ENCODE data around the gene AKT3.

Gene AKT3

DNA sequence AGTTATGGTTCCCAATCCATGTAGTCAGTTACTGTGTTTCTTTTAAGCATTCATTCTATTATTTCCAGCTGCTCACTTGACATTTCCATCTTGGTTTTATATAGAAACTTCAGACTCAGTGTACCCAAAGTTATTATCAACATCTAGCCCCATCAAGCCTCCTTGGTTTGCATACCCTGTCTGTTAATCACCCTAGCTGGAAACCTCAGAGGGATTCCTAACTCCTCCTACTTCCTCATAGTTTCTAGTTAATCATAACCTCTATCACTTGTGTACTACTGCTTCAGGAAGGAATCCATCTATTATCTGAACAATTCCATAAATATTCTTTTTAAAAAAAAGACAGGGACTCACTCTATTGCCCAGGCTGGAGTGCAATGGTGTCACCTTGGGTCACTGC is 300.9 kb downstream of the AKT3 start:
- peak; percentile 78 for DNase-seq

DNA sequence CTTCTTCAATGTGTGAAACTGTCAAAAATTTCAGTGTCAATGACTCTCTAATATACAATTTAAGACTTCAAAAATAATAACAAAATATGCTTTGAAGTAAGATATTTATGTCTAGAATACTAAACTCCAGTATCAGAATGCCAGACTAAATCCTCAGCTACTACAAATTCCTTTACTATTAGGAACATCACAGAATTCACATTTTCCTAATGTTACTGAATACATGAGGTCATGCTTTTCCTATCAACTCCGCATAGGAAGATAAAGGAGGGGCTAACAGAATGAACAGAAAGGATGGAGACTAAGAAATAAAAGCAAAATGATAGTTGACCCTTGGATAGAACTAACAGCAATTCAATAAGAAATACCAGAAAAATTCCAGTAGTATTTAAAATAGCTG is 301.5 kb downstream of the AKT3 start:
- DNase-seq: peak; percentile 13

DNA sequence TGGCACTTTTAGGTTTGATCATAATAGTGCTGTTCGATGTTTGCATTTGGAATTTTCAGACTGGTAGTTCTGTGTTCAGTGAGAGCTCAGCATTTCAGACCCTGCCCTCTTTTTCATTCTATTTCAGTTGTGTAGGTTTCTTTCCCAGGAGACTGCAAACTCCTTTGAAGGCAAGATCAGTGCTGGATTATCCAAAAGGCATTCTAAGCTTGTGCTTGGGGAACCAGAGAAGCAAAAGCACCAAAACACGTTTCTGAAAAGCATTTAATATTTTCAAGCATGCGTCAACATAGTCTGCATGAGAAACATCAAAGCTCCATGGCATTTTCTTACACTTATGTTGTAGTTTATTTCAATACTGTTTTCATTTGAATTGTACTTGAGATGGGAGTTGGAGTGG is 302.2 kb downstream of the AKT3 start:
- no peak for DNase-seq

DNA sequence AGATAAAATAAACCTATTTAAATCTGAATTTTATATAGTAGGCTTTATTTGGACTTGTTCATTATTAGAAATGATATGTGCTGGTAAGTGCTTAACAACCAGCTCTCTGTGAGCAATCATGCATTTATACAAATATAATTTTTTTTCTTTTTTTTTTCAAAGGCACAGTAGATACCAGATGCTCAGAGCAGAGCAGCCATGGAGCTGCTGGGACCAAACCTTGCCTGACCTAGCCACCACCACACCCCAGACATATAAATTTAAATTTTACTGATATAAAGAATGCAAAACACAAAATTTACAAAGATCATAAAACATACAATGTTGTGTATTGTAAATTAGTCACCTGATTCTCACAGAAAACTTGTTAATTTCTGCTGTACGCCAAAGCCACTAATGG is 303.6 kb downstream of the AKT3 start:
- DNase-seq: no peak

DNA sequence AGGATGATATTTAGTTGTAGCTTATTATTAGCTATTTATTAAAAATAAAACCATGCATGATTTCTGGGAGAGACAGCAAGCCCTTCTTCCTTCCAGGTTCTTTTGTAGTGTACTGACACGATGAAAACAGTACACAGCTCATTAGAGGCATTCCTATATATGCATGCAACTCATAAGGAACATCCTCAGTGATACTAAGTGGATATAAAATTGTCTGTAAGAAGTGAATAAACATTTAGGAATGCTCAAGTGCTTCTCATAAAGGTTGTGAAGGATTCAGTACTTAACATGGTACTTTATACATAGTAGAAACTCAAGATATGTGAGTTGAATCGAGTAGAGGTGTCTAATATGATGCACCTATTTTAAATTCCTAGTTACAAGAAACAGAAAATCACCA is 306.5 kb downstream of the AKT3 start:
- peak; percentile 17 for DNase-seq

DNA sequence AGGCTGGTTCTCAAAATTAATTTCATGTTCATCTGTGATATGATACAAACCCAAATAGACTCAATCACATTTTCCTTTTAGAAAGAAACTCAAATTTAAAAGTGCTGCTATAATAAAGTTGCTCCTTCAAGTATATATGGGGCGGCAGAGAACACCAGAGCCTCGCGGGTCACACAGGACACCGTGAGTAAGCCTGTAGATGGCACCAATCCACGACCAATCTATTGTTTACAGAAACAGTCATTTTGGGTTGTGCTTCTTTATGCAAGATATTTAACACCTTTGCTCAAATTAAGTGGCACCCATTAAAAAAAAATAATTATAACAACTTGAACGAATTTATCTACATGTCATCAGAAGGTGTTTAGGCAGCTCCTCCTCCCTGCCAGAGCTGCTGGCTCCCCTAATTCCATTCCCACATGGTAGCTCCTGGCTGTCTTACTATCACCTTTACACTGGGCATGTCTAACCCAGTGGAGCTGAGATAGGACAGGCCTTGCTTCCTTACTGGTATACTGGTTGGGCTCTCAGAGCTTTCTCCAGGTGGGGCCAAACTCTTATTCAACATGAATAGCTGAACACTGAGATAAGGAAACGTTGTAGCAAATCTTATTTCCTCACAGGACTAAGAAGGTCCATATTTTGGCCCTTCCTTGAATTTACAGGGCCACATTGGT is 307.2 kb downstream of the AKT3 start:
- DNase-seq: no peak

DNA sequence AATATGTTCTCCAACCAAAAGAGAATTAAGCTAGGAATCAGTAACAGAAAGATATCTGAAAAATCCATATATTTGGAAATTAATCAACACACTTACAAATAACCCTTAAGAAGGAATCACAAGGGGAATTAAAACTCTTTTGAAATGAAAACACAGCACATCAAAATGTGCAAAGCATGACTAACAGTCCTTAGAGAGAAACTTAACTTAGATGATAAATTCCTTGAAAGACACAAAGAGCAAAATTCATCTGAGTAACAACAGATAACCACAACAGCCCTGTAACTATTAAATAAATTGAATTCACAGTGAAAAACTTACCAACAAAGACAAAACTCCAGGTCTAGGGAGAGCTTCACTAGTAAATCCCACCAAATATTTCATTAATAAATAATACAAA is 310.4 kb downstream of the AKT3 start:
- peak; percentile 5 for DNase-seq

DNA sequence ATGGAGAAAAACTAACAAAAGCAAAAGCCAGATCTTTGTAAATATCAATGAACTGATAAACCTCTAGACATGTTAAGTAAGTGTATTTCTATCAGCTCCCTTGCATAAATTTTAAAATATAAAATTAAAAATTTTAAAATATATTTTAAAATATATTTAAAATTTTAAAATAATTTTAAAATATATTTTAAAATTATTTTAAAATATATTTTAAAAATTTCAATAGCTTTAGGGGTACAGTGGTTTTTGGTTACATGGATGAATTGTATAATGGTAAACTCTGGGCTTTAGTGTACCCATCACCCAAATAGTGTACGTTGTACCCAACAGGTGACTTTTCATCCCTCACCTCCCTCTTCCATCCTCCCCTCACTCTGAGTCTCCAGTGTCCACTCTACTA is 315.0 kb downstream of the AKT3 start:
- DNase-seq: no peak

DNA sequence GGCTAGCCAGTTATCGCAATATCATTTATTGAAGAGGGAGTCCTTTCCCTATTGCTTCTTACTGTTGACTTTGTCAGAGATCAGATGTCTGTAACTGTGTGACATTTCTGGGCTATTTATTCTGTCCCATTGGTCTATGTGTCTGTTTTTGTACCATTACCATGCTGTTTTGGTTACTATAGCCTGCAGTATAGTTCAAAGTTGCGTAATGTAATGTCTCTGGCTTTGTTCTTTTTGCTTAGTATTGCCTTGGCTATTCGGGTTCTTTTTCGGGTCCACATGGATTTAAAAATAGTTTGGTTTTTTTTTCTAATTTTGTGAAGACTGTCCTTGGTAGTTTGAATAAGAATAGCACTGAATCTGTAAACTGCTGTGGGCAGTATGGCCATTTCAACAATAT is 320.5 kb downstream of the AKT3 start:
- no peak for DNase-seq

DNA sequence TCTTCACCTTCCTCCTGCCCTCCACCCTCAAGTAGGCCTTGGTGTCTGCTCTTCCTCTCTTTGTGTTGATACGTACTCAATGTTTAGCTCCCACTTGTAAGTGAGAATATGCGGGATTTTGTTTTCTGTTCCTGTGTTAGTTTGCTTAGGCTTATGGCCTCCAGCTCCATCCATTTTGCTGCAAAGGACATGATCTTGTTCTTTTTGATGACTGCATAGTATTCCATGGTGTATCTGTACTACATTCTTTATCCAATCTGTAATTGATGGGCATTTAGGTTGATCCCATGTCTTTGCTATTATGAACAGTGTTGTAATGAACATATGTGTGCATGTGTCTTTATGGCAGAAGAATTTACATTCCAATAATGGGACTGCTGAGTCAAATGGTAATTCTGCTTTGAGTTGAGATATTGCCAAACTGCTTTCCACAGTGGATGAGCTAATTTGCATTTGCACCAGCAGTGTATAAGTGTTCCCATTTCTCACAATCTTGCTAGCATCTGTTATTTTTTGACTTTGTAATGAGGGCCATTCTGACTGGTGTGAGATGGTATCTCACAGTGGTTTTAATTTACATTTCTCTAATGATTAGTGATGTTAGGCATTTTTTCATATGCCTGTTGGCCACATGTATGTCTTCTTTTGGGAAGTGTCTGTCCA is 321.5 kb downstream of the AKT3 start:
- peak; percentile 3 for DNase-seq

DNA sequence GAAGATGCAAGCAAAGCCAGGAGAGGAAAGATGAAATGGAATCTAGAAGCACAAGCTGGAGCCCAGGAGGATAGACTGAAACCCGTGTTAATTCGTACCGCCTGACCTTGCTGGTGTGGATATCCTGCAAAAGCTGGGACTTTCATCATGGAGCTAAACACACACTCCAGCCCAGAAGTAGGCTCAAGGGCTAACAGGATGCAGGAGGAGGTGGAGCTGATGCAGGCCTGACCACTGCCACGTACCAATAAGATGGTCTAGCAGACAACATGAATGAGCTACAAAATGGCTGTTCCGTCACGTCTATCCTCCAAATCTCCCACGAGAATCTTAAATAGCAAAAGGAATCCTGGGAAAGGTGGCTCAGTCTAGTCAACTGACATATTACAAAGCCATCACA is 323.9 kb downstream of the AKT3 start:
- DNase-seq: no peak

DNA sequence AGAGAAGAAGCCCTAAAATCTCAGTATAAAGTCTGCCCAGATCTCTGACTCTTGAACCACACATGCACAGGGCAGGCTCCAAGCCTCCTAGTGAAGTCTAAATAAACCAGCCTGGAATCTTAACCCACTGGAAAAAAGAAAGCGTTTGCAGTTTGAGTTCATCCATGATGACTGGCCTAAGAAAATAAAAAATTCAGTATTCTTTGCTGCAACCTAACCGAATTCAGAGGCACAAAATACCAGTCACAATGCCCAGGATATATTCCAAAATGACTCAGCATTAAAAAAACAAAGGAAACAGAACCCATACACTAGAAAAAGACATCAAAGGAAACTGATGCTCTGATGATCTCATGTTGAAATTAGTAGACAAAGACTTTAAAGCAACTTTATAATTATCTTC is 325.0 kb downstream of the AKT3 start:
- DNase-seq: peak; percentile 78

DNA sequence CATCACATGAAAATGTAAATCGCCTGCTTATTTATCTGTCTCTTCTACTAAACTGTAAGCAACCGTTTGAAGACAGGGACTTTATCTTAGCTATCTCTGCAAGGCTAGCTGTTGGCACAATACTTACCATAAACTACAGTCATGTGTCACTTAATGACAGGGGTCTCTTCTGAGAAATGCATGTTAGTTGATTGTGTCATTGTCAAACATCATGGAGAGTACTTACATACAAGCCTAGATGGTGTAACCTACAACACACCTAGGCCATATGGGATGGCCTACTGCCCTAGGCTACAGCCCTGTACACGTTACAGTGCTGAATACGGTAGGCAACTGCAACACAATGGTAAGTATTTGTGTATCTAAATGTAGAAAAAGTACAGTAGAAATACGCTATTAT is 326.3 kb downstream of the AKT3 start:
- no peak for DNase-seq

DNA sequence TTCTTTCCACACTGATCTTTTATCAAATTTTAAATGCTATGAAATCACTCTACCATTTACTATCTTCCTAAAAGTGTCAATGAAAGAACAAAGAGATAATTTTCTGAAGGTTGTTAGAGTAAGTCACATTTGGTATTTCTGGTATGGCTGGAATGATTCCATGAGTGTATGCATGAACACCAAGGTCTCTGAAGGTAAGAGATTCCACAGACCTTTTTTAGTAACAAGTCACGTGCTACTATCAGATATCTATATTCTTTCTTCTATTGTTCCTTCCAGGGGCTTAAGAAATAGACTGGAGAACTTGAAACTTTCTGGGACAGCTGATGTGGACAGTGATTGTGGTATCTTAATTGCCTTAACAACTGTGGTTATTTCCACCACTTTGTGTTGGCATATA is 329.2 kb downstream of the AKT3 start:
- no peak for DNase-seq

DNA sequence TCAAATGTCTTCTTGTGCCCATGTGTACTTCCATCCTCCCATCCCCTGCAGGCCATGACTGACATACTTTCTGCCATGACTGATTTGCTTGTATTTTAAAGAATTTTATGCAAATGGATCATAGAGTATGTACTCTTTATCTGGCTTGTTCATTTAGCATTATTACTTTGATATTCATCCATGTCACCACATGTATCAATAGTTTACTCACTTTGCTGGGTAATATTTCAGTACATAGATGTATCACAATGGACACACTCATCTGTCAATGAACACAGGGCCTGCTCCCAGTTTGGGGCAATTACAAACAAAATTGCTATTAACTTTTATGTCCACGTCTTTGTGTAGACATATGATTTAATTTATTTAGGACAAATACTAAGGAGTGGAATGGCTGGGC is 335.1 kb downstream of the AKT3 start:
- DNase-seq: no peak

DNA sequence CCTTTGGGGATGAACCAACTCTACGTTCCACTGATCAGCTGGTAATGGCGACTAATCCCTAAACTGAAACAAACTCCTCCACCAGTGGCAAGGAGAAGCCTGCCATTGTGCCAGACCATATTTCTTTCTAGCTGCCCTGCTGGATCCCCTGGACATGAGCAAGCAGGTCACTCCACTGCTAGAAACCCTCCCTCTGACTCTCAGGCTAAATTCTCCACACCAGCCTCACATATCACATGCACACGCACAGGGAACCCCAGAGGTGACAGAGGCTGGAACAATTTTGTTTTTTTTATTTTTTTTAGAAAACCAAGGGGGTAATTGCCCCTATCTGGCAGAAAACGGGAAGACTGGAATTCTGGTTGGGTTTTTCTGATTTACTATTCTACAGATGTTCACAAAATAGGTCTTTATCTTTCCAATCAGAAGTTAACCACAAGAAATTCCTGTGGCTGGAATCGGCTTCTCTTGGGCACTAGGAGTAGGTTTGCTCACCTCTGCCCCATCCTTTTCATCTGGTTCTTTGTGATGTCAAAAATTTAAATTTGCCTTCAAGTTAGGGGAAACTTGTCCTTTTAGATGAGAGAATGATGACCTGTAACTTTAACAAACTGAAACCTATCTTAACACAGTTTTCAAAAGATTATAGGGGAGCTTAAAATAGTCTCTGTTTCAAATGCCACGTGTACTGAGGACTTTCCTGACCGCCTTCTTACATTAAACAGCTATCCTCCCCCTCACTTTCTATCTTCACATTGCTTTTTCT is 336.1 kb downstream of the AKT3 start:
- peak; percentile 74 for DNase-seq

DNA sequence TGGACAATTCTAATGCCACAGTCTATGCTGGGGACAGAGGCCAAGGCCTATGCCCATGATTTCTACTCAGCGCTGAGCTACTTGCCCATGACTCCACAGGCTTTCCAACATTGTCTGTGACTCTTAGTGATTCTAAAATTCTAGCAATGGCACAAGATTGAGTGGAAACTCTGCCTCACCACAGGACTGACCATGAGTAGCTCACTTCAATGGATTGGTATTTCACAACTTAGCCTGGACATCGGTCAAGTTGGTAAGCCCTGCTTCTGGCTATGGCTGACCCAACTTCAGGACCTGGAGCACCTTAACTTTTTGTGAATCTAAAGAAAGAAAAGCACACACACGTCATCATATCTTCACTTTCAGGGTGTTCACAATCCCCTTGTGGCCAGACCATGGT is 339.1 kb downstream of the AKT3 start:
- DNase-seq: no peak

DNA sequence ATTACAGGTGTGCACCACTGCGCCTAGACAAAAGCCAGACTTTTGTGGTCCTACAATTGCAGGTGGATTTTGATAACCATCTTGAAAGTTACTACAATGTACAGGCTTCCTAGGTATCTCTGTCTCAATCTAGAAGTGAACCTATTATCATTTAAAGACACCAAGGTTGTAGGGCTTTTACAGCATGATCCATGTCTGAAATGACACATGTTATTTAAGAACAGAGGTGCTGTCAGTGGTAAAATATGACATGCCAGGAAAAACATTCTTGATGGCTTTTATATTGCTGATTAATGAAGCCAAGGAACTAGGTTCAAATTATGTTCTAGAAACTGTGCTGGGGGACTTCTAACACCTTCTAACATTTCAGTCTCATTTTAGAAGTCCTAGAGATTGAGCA is 341.1 kb downstream of the AKT3 start:
- no peak for DNase-seq

DNA sequence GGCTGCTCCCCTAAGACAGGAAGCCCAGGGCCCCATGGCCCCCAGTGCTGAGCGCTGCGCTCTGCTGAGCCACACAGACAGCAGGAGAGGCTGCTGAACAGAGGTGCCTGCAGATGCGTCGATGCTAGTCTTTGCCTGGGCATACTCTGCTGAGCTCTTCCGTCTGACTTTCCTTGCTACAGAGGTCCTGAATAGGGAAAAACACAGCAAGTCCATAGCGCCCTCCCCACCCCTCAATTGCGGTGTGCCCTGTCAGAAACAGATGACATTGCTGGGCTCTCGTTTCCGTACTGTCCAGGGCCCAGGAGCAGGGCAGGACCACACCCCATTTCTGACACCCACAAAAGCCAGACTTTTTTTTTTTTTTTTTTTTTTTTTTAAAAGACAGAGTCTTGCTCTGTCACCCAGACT is 341.7 kb downstream of the AKT3 start:
- DNase-seq: no peak

DNA sequence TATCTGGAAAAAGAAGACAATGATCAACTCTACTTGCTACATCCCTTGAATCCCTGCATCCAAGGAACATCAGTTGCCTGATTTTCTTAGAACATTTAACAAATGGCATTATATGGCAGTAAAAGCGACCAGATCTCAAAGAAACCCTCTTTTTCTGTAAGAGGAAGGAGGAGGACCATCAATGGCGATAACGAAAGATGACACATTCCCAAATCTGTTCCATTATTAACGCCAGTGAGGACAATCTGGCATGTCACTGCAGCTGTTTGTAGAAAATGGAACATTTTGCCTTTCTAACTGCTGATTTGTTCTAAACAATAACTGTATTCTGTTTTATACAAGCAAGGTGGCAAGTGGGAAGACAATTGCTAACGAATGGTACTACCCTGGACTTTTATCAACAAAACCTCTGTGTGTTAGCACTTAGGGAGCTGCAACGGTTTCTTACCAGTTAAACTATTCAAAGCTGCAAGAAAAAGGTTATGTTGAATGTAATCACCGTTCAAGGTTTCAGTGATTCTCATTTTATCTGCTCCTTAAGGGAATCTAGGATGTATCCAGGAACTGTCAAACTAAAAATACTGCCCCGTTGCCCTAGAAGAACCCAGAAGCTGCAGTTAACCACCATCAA is 342.3 kb downstream of the AKT3 start:
- DNase-seq: no peak

DNA sequence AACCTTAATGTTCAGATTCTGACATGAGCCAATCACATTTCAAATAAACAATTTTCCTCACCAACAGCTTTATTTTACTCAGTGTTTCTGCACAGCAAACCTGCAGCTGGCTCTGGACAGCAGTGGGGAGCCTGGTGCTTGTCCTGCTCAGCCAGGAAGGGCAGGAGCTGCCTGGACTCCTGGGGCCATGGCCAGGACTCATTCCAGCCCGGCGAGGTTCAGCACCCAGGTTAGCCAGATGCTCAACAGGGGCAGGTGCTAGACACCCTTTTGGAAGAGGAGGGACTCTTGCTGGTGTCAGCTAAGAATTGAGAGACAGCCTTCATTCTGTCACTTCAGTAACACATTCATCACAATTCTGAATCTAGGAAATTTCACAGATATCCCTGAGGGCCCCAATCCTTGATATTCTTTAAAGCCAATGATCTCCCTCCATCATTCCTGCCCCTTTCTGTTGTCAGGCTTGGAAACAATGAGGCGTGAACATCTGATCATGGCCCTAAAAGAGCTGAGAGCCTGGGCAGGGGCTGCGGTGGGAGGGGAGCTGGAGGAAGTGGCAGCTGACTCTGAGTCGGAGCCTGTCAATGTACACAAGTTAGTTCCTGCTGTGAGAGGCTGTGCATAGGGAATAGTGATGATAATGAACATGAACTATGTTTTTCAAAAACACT is 342.9 kb downstream of the AKT3 start:
- no peak for DNase-seq

DNA sequence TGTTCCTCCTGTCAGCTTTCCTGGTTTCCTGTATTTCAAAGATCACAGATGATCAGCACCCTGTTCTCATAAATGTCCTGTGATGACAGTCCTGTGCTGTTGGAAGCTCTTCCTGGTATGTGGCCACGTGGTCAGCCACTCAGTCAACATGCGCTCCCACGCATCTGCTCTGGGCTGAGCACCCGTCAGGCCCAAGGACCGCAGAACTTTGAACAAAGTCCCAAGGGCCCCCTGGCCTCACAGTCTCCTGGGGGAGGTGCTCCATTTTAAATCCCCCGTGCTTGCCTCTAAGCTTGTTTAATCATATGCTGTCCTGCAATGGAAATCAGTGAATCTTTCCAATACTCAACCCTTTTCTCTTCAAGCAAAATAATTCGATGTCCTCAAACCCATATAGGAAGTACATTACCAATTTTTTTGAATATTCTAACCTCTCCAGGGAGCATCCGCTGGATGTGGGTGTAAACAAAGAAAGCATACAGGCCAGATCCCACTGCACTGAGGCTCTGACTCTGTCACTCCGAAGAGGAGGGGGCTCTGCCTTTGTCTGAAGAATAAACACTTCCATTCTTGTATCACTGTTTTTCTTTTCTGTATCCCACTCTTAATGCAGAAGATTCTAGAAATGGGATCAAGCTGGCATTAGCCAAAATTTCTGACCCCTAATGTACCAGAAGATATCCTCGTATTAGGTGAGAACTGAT is 343.9 kb downstream of the AKT3 start:
- DNase-seq: no peak

DNA sequence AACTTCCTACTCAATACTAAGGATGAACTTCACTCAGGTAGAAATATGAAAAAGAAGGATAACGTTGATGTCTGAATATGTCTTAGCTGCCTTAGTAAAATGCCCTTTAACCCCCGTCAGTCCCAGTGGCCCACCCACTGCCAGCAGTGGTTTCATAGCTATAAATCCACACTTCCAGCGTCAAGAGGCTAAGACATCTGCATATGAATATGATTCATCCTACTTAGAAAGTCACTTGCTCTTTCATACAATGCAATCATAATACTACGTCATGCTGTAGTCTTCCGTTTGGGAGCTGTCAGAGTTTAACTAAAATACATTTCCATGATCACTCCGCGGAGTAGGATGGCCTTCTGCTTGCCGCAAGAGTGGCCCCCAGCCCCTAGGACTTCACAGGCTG is 346.9 kb downstream of the AKT3 start:
- DNase-seq: no peak

All from fibroblast of skin of right quadriceps (primary cell).